ENCODE results near the gene MX1. TPM values are rescaled to one million over a fixed set of nuclear protein-coding genes. Genes with fewer than 3 reads are reported as not detected.

The MX1 gene
- total and polyA plus RNA-seq, 2 donors (not counting 3 experiments of a cell fraction or from before 2014, with no cell fraction given), result 5.9 to 25.1 TPM

DNA sequence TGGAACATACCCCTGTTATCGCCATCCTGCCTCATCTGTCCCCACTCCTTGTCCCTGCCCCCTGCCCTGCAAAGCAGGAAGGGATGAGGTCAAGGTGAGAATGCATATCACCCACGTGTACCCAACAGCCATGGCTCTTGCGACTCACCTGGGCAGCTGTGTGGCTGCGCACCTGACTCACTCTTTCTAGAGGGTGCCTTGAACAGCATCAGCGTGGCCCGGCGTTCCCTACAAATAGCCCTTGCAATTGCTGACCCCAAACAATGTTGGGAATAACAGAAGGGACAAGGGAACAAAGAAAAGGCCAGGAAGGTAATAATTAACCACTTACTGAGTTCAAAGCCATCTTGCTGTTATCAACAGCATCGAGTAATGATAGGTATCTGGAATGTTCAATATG lies 71.7 kb downstream of the MX1 start:
- CTCF ChIA-PET, result no interaction called here
- dilution Hi-C loops (cut with MboI; ENCODE audit: extremely low pct_ligation_motif_present, low sequenced_read_pairs), result no loop called here

More for the DNA sequence above, 71.7 kb downstream of the MX1 start:
- Histone ChIP-seq H3K36me3 (ENCODE audit: control insufficient read depth in 2 of 2, extremely low read depth in 1 of 2, insufficient read depth in 2 of 2, low read length in 2 of 2) (no peaks in the 10 kb centered on the region), H3K4me2 (ENCODE audit: insufficient read depth, low read length) (no peak overlapping the region), H3K27ac (ENCODE audit: insufficient read depth, low read depth, low read length) (no peak overlapping the region), H3K9ac (replicated peaks; ENCODE audit: extremely low read depth, insufficient read depth, low read length) (no peak overlapping the region), H3K9me3 (replicated peaks; ENCODE audit: control insufficient read depth, insufficient read depth, low read length) (no peaks in the 10 kb centered on the region), H3K27me3 (ENCODE audit: control insufficient read depth in 2 of 2, insufficient read depth in 2 of 2, low read length in 2 of 2) (no peaks in the 10 kb centered on the region), H3K9me1 (replicated peaks; ENCODE audit: control insufficient read depth, extremely low read depth, insufficient read depth, low read length) (no peaks in the 10 kb centered on the region), H2AFZ (ENCODE audit: low read depth, low read length) (no peak overlapping the region), H3K4me1 (ENCODE audit: control insufficient read depth, extremely low read depth, insufficient read depth, low read length) (no peaks in the 10 kb centered on the region), H4K20me1 (replicated peaks; ENCODE audit: control insufficient read depth, extremely low read depth, insufficient read depth, low read length) (no peaks in the 10 kb centered on the region), H3K4me3 (replicated peaks in 1 of 3; ENCODE audit: insufficient read depth in 1 of 3, low read depth in 1 of 3, low read length in 3 of 3) (no peak overlapping the region), H3K79me2 (ENCODE audit: control insufficient read depth, insufficient read depth, low read length) (no peaks in the 10 kb centered on the region)
- no TSS peak for BruUV-seq (replicated peaks)
- POLR2A ChIA-PET, result no interaction called here
- FAIRE-seq (no peak), DNase-seq (ENCODE audit: low read depth, low spot score) (no peak)
- TF ChIP-seq JUN (IDR thresholded peaks at IDR 0.05; ENCODE audit: borderline replicate concordance, insufficient read depth, insufficient read length, low read depth), result no peak
- no peak for TF ChIP-seq GATA2 (IDR thresholded peaks at IDR 0.05; ENCODE audit: insufficient read depth, insufficient read length, low read depth, low read length)
- TF ChIP-seq, protein P1, sequence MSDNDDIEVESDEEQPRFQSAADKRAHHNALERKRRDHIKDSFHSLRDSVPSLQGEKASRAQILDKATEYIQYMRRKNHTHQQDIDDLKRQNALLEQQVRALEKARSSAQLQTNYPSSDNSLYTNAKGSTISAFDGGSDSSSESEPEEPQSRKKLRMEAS (IDR thresholded peaks at IDR 0.05; ENCODE audit: insufficient read depth, insufficient read length), result no peak
- TF ChIP-seq MYC (IDR thresholded peaks at IDR 0.05; ENCODE audit: low read depth, low read length), result no peak
- no peak for TF ChIP-seq POLR2AphosphoS5 (IDR thresholded peaks at IDR 0.05; ENCODE audit: insufficient read depth, low read depth, low read length)
- TF ChIP-seq FOS (IDR thresholded peaks at IDR 0.05; ENCODE audit: borderline replicate concordance, insufficient read depth, low read length), result no peak
- TF ChIP-seq, protein P2, sequence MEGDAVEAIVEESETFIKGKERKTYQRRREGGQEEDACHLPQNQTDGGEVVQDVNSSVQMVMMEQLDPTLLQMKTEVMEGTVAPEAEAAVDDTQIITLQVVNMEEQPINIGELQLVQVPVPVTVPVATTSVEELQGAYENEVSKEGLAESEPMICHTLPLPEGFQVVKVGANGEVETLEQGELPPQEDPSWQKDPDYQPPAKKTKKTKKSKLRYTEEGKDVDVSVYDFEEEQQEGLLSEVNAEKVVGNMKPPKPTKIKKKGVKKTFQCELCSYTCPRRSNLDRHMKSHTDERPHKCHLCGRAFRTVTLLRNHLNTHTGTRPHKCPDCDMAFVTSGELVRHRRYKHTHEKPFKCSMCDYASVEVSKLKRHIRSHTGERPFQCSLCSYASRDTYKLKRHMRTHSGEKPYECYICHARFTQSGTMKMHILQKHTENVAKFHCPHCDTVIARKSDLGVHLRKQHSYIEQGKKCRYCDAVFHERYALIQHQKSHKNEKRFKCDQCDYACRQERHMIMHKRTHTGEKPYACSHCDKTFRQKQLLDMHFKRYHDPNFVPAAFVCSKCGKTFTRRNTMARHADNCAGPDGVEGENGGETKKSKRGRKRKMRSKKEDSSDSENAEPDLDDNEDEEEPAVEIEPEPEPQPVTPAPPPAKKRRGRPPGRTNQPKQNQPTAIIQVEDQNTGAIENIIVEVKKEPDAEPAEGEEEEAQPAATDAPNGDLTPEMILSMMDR (IDR thresholded peaks at IDR 0.05; ENCODE audit: extremely low read depth in 1 of 2, insufficient read depth in 1 of 2, low read depth in 1 of 2, low read length in 2 of 2), result no peak
- TF ChIP-seq POLR2A (IDR thresholded peaks at IDR 0.05; ENCODE audit: low read depth, low read length), result no peak
- no peak for TF ChIP-seq EZH2 (IDR thresholded peaks at IDR 0.05; ENCODE audit: borderline replicate concordance, low read depth, low read length, severe bottlenecking)
- intact Hi-C loops (cut with micrococcal nuclease), result no loop called here

All from endothelial cell of umbilical vein (primary cell).